ENCODE measurements around the gene FADS2.

Gene FADS2

GRCh38 chr11:61846362-61847020 lies 18.4 kb downstream of the FADS2 start:
- no peak for DNase-seq (ENCODE audit: low read depth in 2 of 2)

- no peak for DNase-seq (ENCODE audit: low read depth in 2 of 2)
Measured at GRCh38 chr11:61847914-61848581, 19.9 kb downstream of the FADS2 start.

GRCh38 chr11:61848631-61849030 lies 20.5 kb downstream of the FADS2 start:
- no peak for DNase-seq (ENCODE audit: low read depth in 2 of 2)

- no peak for DNase-seq (ENCODE audit: low read depth in 2 of 2)
Measured at GRCh38 chr11:61850687-61851086, 22.6 kb downstream of the FADS2 start.

GRCh38 chr11:61851113-61851899 lies 23.2 kb downstream of the FADS2 start:
- DNase-seq (ENCODE audit: low read depth in 2 of 2): no peak

GRCh38 chr11:61851900-61852295 lies 23.8 kb downstream of the FADS2 start:
- no peak for DNase-seq (ENCODE audit: low read depth in 2 of 2)

GRCh38 chr11:61853698-61854169 lies 25.6 kb downstream of the FADS2 start:
- no peak for DNase-seq (ENCODE audit: low read depth in 2 of 2)

- DNase-seq (ENCODE audit: low read depth in 2 of 2): no peak
Measured at GRCh38 chr11:61854206-61854895, 26.3 kb downstream of the FADS2 start.

GRCh38 chr11:61854966-61855714 lies 27.0 kb downstream of the FADS2 start:
- no peak for DNase-seq (ENCODE audit: low read depth in 2 of 2)

- DNase-seq (ENCODE audit: low read depth in 2 of 2): no peak
Measured at GRCh38 chr11:61855939-61856680, 28.0 kb downstream of the FADS2 start.

- no peak for DNase-seq (ENCODE audit: low read depth in 2 of 2)
Measured at GRCh38 chr11:61860054-61860903, 32.2 kb downstream of the FADS2 start.

GRCh38 chr11:61861634-61862033 lies 33.5 kb downstream of the FADS2 start:
- no peak for DNase-seq (ENCODE audit: low read depth in 2 of 2)

- no peak for DNase-seq (ENCODE audit: low read depth in 2 of 2)
Measured at GRCh38 chr11:61862714-61863547, 34.8 kb downstream of the FADS2 start.

- DNase-seq (ENCODE audit: low read depth in 2 of 2): no peak
Measured at GRCh38 chr11:61863548-61864081, 35.5 kb downstream of the FADS2 start.

GRCh38 chr11:61864814-61865775 lies 37.0 kb downstream of the FADS2 start:
- DNase-seq (ENCODE audit: low read depth in 2 of 2): no peak

- DNase-seq (ENCODE audit: low read depth in 2 of 2): no peak
Measured at GRCh38 chr11:61866231-61866957, 38.3 kb downstream of the FADS2 start.

GRCh38 chr11:61866958-61867343 lies 38.9 kb downstream of the FADS2 start:
- DNase-seq (ENCODE audit: low read depth in 2 of 2): no peak

All from stimulated activated CD8-positive, alpha-beta memory T cell treated with anti-CD3 and anti-CD28 coated beads, Interleukin-15, amount 100 ng/mL, for 4 hours (primary cell).